ENCODE measurements around the gene PDIA3.
A peak's percentile ranks its signal among the peaks of the same experiment; 100 is the strongest.
"Not testable (repeated sequence)": the region's sequence is repeated elsewhere in the genome, so short reads cannot be mapped to it uniquely, and the experiment has no call there.

Gene PDIA3

GRCh38 chr15:43746245-43746902 lies at the start of gene PDIA3:
Gene PDIA3, plus strand, starts transcription at chr15:43746438. Its CDS starts 102 bp downstream, at chr15:43746540.
- DNase-seq, result peak; percentile 78

- DNase-seq, result no peak
Observed at GRCh38 chr15:43702174-43702573, 44.1 kb upstream of the PDIA3 start.

- DNase-seq, result no peak
Observed at GRCh38 chr15:43702701-43703424, 43.4 kb upstream of the PDIA3 start.

- not testable (repeated sequence) for DNase-seq
Observed at GRCh38 chr15:43710431-43711131, 35.7 kb upstream of the PDIA3 start.

- DNase-seq, result no peak
Observed at GRCh38 chr15:43723151-43723550, 23.1 kb upstream of the PDIA3 start.

- not testable (repeated sequence) for DNase-seq
Observed at GRCh38 chr15:43726306-43726705, 19.9 kb upstream of the PDIA3 start.

- not testable (repeated sequence) for DNase-seq
Observed at GRCh38 chr15:43728053-43728725, 18.0 kb upstream of the PDIA3 start.

- DNase-seq, result no peak
Observed at GRCh38 chr15:43735416-43735815, 10.8 kb upstream of the PDIA3 start.

GRCh38 chr15:43746903-43747309 lies 668 bp downstream of the PDIA3 start:
- DNase-seq, result peak; percentile 2

GRCh38 chr15:43748376-43748775 lies 2.1 kb downstream of the PDIA3 start:
- DNase-seq, result no peak

GRCh38 chr15:43749690-43750345 lies 3.6 kb downstream of the PDIA3 start:
- DNase-seq, result no peak

GRCh38 chr15:43751885-43752284 lies 5.6 kb downstream of the PDIA3 start:
- DNase-seq, result no peak

GRCh38 chr15:43762824-43763223 lies 16.6 kb downstream of the PDIA3 start:
- no peak for DNase-seq

GRCh38 chr15:43763819-43764446 lies 17.7 kb downstream of the PDIA3 start:
- no peak for DNase-seq

GRCh38 chr15:43769584-43770228 lies 23.5 kb downstream of the PDIA3 start:
- DNase-seq, result peak; percentile 28

GRCh38 chr15:43771816-43772215 lies 25.6 kb downstream of the PDIA3 start:
- DNase-seq, result no peak

GRCh38 chr15:43772624-43773023 lies 26.4 kb downstream of the PDIA3 start:
- DNase-seq, result no peak

GRCh38 chr15:43774062-43774461 lies 27.8 kb downstream of the PDIA3 start:
- no peak for DNase-seq

- DNase-seq, result peak; percentile 82
Observed at GRCh38 chr15:43775411-43775965, 29.2 kb downstream of the PDIA3 start.

GRCh38 chr15:43776101-43776717 lies 30.0 kb downstream of the PDIA3 start:
- DNase-seq, result no peak

- DNase-seq, result peak; percentile 74
Observed at GRCh38 chr15:43776718-43777266, 30.6 kb downstream of the PDIA3 start, which contains the start of gene ELL3. Gene ELL3, minus strand, starts transcription at chr15:43776966. Its CDS starts 65 bp downstream, at chr15:43776901.

Measured in COR-L47 (cell line).